Right lobe of liver (tissue), 4 donors: ENCODE data around the gene MACROD2.

Experiments
- POLR2A ChIP-seq: fragments of 450-650 bp; IDR thresholded peaks from one replicate; pipeline ENCODE4 v1.6.1; 2017; ENCODE audit warnings: antibody characterized with exemption, mild to moderate bottlenecking
- TF ChIP-seq, protein P1 (sequence below), 4 donors: fragments of 200-600 bp in 3 of 4; fragments of 450-650 bp in 1 of 4; IDR thresholded peaks; one replicate each; pipeline versions ENCODE4 v1.5.1 to v1.8.0; 2016 to 2022; ENCODE audit warnings: antibody characterized with exemption in 4 of 4, mild to moderate bottlenecking in 2 of 4
- donor health status: DM: no; HTN: no; CAD: no.
- donor health status: DM: no; HTN: no; CAD: no.
- donor health status: DM: no; HTN: yes; CAD: no.

DNA sequence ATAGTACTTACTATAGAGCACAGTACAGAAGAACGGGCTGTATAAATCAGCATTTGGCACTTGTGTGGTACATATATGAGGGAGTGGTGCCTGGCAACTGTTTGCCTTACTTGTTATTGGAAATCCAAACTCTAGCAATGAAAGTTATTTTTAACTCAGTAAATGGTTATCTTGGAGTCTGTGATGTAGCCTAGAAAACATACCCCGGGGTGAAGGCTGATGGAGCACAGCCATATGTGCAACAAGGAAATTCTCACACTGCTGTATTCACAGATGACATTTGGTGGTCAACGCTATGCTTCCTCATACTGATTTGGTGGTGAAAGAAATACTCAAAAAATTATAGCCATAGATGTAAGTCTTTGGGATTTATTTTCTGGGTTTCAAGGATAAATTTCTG lies 1149.6 kb downstream of the MACROD2 start:
- TF ChIP-seq, protein P1, sequence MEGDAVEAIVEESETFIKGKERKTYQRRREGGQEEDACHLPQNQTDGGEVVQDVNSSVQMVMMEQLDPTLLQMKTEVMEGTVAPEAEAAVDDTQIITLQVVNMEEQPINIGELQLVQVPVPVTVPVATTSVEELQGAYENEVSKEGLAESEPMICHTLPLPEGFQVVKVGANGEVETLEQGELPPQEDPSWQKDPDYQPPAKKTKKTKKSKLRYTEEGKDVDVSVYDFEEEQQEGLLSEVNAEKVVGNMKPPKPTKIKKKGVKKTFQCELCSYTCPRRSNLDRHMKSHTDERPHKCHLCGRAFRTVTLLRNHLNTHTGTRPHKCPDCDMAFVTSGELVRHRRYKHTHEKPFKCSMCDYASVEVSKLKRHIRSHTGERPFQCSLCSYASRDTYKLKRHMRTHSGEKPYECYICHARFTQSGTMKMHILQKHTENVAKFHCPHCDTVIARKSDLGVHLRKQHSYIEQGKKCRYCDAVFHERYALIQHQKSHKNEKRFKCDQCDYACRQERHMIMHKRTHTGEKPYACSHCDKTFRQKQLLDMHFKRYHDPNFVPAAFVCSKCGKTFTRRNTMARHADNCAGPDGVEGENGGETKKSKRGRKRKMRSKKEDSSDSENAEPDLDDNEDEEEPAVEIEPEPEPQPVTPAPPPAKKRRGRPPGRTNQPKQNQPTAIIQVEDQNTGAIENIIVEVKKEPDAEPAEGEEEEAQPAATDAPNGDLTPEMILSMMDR (IDR thresholded peaks at IDR 0.05): no peak
- no peak for TF ChIP-seq POLR2A
